Measurements from ENCODE around the gene ZIM2.

The ZIM2 gene

DNA sequence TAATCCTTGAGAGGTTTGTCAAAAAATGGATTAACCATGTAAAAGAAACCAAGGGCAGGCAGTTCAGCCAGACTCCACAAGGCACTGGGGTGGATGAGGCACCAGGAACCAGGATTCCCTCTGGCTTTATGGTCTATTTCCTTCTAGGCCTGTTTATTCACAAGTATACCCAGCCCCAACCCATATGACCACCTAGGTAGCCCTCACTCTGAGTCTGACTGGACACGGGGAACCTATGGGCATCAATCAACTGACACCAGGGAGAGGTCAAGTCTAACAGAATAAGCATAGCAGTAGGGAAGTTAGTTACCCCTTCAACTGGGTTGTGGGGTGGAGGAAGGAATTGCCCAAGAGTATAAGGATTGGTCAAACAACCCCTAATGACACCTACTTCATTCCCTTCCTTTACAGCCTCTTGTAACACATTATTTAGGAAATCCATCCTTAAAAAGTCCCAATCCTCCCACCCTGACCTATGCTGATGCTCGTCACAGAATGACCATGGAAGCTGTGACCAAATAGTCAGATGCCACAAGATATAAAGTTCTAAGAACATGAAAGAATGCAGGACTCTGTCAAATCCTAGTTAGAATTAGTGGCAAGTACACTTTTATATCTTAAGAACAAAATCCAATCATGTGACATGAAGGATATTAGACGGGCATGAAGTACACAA, 31.7 kb downstream of the ZIM2 start:
- Histone ChIP-seq H3K36me3 (ENCODE audit: low read length) (no peaks in the 10 kb centered on the region), H3K79me2 (ENCODE audit: insufficient read depth, low read length) (no peaks in the 10 kb centered on the region), H3K4me3 (ENCODE audit: insufficient read depth, low read length, poor library complexity, severe bottlenecking) (no peak overlapping the region), H3K9me2 (replicated peaks; ENCODE audit: insufficient read depth, low read length) (no peaks in the 10 kb centered on the region), H3K9ac (ENCODE audit: low read length) (no peak overlapping the region), H2AFZ (ENCODE audit: low read depth, low read length, severe bottlenecking) (no peak overlapping the region), H3K9me3 (ENCODE audit: insufficient read depth, low read length) (no peaks in the 10 kb centered on the region; the same call in 1 of the 2 replicates), H4K20me1 (ENCODE audit: low read depth, low read length) (no peaks in the 10 kb centered on the region), H3K27ac (ENCODE audit: low read depth, low read length) (no peak overlapping the region), H3F3A (ENCODE audit: insufficient read depth) (no peaks in the 10 kb centered on the region), H3K4me2 (ENCODE audit: low read depth, low read length, poor library complexity, severe bottlenecking) (no peak overlapping the region), H3K27me3 (ENCODE audit: low read length) (no peaks in the 10 kb centered on the region)
- no peak for TF ChIP-seq EZH2phosphoT487 (conservative IDR thresholded peaks at IDR 0.05; ENCODE audit: low read length)
- TF ChIP-seq CTCF (IDR thresholded peaks at IDR 0.05; ENCODE audit: insufficient read depth, low read length, poor library complexity, severe bottlenecking), result no peak

- no peak for TF ChIP-seq EZH2phosphoT487 (conservative IDR thresholded peaks at IDR 0.05; ENCODE audit: low read length)
- TF ChIP-seq CTCF (IDR thresholded peaks at IDR 0.05; ENCODE audit: insufficient read depth, low read length, poor library complexity, severe bottlenecking), result no peak
- no peak overlapping the region for H3K4me3 ChIP-seq (ENCODE audit: insufficient read depth, low read length, poor library complexity, severe bottlenecking)
Observed at GRCh38 chr19:56806639-56807038, 33.9 kb downstream of the ZIM2 start.

GRCh38 chr19:56778351-56778750, 62.2 kb downstream of the ZIM2 start:
- TF ChIP-seq EZH2phosphoT487 (conservative IDR thresholded peaks at IDR 0.05; ENCODE audit: low read length) (no peak), CTCF (IDR thresholded peaks at IDR 0.05; ENCODE audit: insufficient read depth, low read length, poor library complexity, severe bottlenecking) (no peak)
- no peaks in the 10 kb centered on the region for H3K9me3 ChIP-seq (ENCODE audit: insufficient read depth, low read length)

More at GRCh38 chr19:56806639-56807038, 33.9 kb downstream of the ZIM2 start:
- Histone ChIP-seq H4K20me1 (ENCODE audit: low read depth, low read length) (no peaks in the 10 kb centered on the region), H3K9ac (ENCODE audit: low read length) (no peak overlapping the region), H3K27ac (ENCODE audit: low read depth, low read length) (no peak overlapping the region), H3K9me3 (ENCODE audit: insufficient read depth, low read length) (peaks cover 9% of the 10 kb centered on the region; the same call in 1 of the 2 replicates), H2AFZ (ENCODE audit: low read depth, low read length, severe bottlenecking) (no peak overlapping the region), H3K27me3 (ENCODE audit: low read length) (no peaks in the 10 kb centered on the region), H3K4me2 (ENCODE audit: low read depth, low read length, poor library complexity, severe bottlenecking) (no peak overlapping the region), H3F3A (ENCODE audit: insufficient read depth) (no peaks in the 10 kb centered on the region), H3K9me2 (replicated peaks; ENCODE audit: insufficient read depth, low read length) (no peaks in the 10 kb centered on the region), H3K36me3 (ENCODE audit: low read length) (no peaks in the 10 kb centered on the region), H3K79me2 (ENCODE audit: insufficient read depth, low read length) (no peaks in the 10 kb centered on the region)

More at GRCh38 chr19:56778351-56778750, 62.2 kb downstream of the ZIM2 start:
- Histone ChIP-seq H3K9me2 (replicated peaks; ENCODE audit: insufficient read depth, low read length) (no peaks in the 10 kb centered on the region), H3K4me3 (ENCODE audit: insufficient read depth, low read length, poor library complexity, severe bottlenecking) (no peak overlapping the region), H3K36me3 (ENCODE audit: low read length) (no peaks in the 10 kb centered on the region), H3K4me2 (ENCODE audit: low read depth, low read length, poor library complexity, severe bottlenecking) (no peak overlapping the region), H4K20me1 (ENCODE audit: low read depth, low read length) (no peaks in the 10 kb centered on the region), H3K79me2 (ENCODE audit: insufficient read depth, low read length) (no peaks in the 10 kb centered on the region), H3K9ac (ENCODE audit: low read length) (no peak overlapping the region), H2AFZ (ENCODE audit: low read depth, low read length, severe bottlenecking) (no peak overlapping the region), H3K27me3 (ENCODE audit: low read length) (no peaks in the 10 kb centered on the region), H3F3A (ENCODE audit: insufficient read depth) (no peaks in the 10 kb centered on the region), H3K27ac (ENCODE audit: low read depth, low read length) (no peak overlapping the region)
